ENCODE data around the gene E2F6. TPM values are rescaled to one million over a fixed set of nuclear protein-coding genes. Genes with fewer than 3 reads are reported as not detected.

Gene E2F6
- total and polyA plus RNA-seq, 2 of the 8 experiments (the other 6 are each of a cell fraction or from before 2014, with no cell fraction given) = 8.3 to 14.9 TPM

GRCh38 chr2:11454824-11455223 is 11.1 kb downstream of the E2F6 start:
- no peak overlapping the region for H3K18ac ChIP-seq (ENCODE audit: extremely low read depth, low read length)
- H3K79me2 ChIP-seq (ENCODE audit: control insufficient read depth in 1 of 2, insufficient read depth in 2 of 2, low read length in 2 of 2) = peaks cover 4 to 50% of the 10 kb centered on the region in 2 experiments; a peak in 3 of 4 replicates
- no peak overlapping the region for H4K91ac ChIP-seq (replicated peaks; ENCODE audit: insufficient read length, low read length)
- H3K27me3 ChIP-seq (replicated peaks in 1 of 4; ENCODE audit: control insufficient read depth in 3 of 4, extremely low read depth in 1 of 4, insufficient read depth in 3 of 4, low read length in 3 of 4) = no peaks in the 10 kb centered on the region
- no peak overlapping the region for H3K4ac ChIP-seq (replicated peaks; ENCODE audit: insufficient read length, low read depth, low read length)
- H3K79me1 ChIP-seq (ENCODE audit: low read depth, low read length) = no peaks in the 10 kb centered on the region; the same call in 1 of the 2 replicates
- H3K4me3 ChIP-seq (ENCODE audit: extremely low read depth in 1 of 4, insufficient read depth in 2 of 4, low read depth in 3 of 4, low read length in 4 of 4) = no peak overlapping the region
- H3K14ac ChIP-seq (ENCODE audit: insufficient read length) = no peak overlapping the region
- peaks cover 0 to 23% (median 6%) of the 10 kb centered on the region in 4 experiments; a peak in 5 of 8 replicates for H3K36me3 ChIP-seq (ENCODE audit: control insufficient read depth in 2 of 4, insufficient read depth in 4 of 4, low read length in 3 of 4)
- H4K5ac ChIP-seq (ENCODE audit: insufficient read length, low read depth, low read length) = no peak overlapping the region
- no peak overlapping the region for H2BK5ac ChIP-seq (ENCODE audit: low read depth, low read length)
- no peak overlapping the region for H2BK15ac ChIP-seq (ENCODE audit: low read length)
- DNase-seq (ENCODE audit: low read depth in 1 of 2, low spot score in 2 of 2) (no peak), FAIRE-seq (no peak)
- H3K56ac ChIP-seq (replicated peaks; ENCODE audit: insufficient read length, low read depth, low read length) = no peak overlapping the region
- no peak overlapping the region for H2BK12ac ChIP-seq (ENCODE audit: low read depth, low read length)
- no peak overlapping the region for H4K8ac ChIP-seq (ENCODE audit: extremely low read depth, insufficient read depth, low read length)
- H2BK120ac ChIP-seq (replicated peaks; ENCODE audit: low read depth, low read length) = no peak overlapping the region
- no peaks in the 10 kb centered on the region for H4K20me1 ChIP-seq (replicated peaks in 1 of 2; ENCODE audit: control insufficient read depth in 1 of 2, insufficient read depth in 2 of 2, low read length in 2 of 2)
- CTCF ChIA-PET (ENCODE audit: partially characterized antibody) = no interaction called here
- H3K27ac ChIP-seq (ENCODE audit: low read depth, low read length) = no peak overlapping the region
- WGBS, 2 experiments (ENCODE audit: extremely low coverage in 1 of 2, insufficient coverage in 1 of 2, insufficient read length in 1 of 2, insufficient replicate concordance in 2 of 2, low coverage in 1 of 2, low lambda C conversion rate in 2 of 2, missing lambda C conversion rate in 1 of 2) = 96% methylated on average over 6 of the region's 6 CpGs; no CpG with 5 or more reads in 1 of the 2 experiments
- H3K9me3 ChIP-seq (ENCODE audit: insufficient read depth in 2 of 2, low read depth in 1 of 2, low read length in 1 of 2) = no peaks in the 10 kb centered on the region
- no peak overlapping the region for H3K9ac ChIP-seq (replicated peaks in 1 of 4; ENCODE audit: extremely low read depth in 1 of 4, low read depth in 3 of 4, low read length in 3 of 4)
- no peak overlapping the region for H2AFZ ChIP-seq (ENCODE audit: low read length)
- no peak overlapping the region for H2BK20ac ChIP-seq (ENCODE audit: low read length)
- POLR2A ChIA-PET (ENCODE audit: partially characterized antibody) = no interaction called here
- H3K23ac ChIP-seq (ENCODE audit: insufficient read length) = no peak overlapping the region
- no peak overlapping the region for H3K4me2 ChIP-seq (ENCODE audit: insufficient read depth in 1 of 2, low read depth in 2 of 2, low read length in 2 of 2)
- no peaks in the 10 kb centered on the region for H3K23me2 ChIP-seq (ENCODE audit: low read depth, low read length)
- H3K4me1 ChIP-seq (replicated peaks in 1 of 4; ENCODE audit: control insufficient read depth in 3 of 4, insufficient read depth in 4 of 4, low read length in 3 of 4) = peaks cover 0 to 2% (median 0%) of the 10 kb centered on the region in 4 experiments; a peak in 1 of 7 replicates
- no peak overlapping the region for H2AK5ac ChIP-seq (ENCODE audit: low read depth, low read length)
- TF ChIP-seq CHD2 (IDR thresholded peaks at IDR 0.05; ENCODE audit: low read length) (no peak), RFX5 (IDR thresholded peaks at IDR 0.05; ENCODE audit: borderline replicate concordance, low read depth, low read length) (no peak), CHD1 (IDR thresholded peaks at IDR 0.05; ENCODE audit: low read depth, low read length) (no peak), BCL11A (IDR thresholded peaks at IDR 0.05; ENCODE audit: low read depth in 2 of 2, low read length in 2 of 2) (no peak), EP300 (IDR thresholded peaks at IDR 0.05; ENCODE audit: borderline replicate concordance in 1 of 2, low read depth in 2 of 2, low read length in 2 of 2) (no peak), TEAD4 (IDR thresholded peaks at IDR 0.05; ENCODE audit: low read depth, low read length) (no peak), PHF8 (conservative IDR thresholded peaks at IDR 0.05; ENCODE audit: low read depth, low read length) (no peak), ATF3 (IDR thresholded peaks at IDR 0.05; ENCODE audit: insufficient read depth, low read depth, low read length) (no peak), ASH2L (IDR thresholded peaks at IDR 0.05; ENCODE audit: low read length) (no peak), SUZ12 (IDR thresholded peaks at IDR 0.05; ENCODE audit: low read length) (no peak), EZH2 (IDR thresholded peaks at IDR 0.05; ENCODE audit: low read depth, low read length, severe bottlenecking) (no peak), SP2 (IDR thresholded peaks at IDR 0.05; ENCODE audit: low read length) (no peak), RAD21 (IDR thresholded peaks at IDR 0.05 in 1 of 2, conservative IDR thresholded peaks at IDR 0.05 in 1 of 2; ENCODE audit: low read depth in 2 of 2, low read length in 2 of 2) (no peak), TAF1 (IDR thresholded peaks at IDR 0.05; ENCODE audit: low read depth, low read length) (no peak)

Measured in H1 (cell line).